Smooth muscle cell (in vitro differentiated cells): ENCODE measurements around the gene RHO. TPM values are rescaled to one million over a fixed set of nuclear protein-coding genes. Genes with fewer than 3 reads are reported as not detected.

Experiments used
- DNase-seq: peaks from one replicate; lab custom pipeline; 2025; ENCODE audit not compliant: unreplicated experiment; lab: John Stamatoyannopoulos, UW
- H2AFZ ChIP-seq: fragments of 200-600 bp; sonication (generic); 2 replicates; pipeline ENCODE4 v1.6.0; 2016; ENCODE audit warnings: antibody characterized with exemption, low read depth, mild to moderate bottlenecking
- H3F3A ChIP-seq: fragments of 200-600 bp; sonication (generic); 2 replicates; pipeline ENCODE4 v1.6.0; 2017; ENCODE audit warnings: antibody characterized with exemption, low read depth
- H3K27ac ChIP-seq: fragments of 200-600 bp; sonication (generic); 2 replicates; pipeline ENCODE4 v1.5.1; 2016; ENCODE audit warnings: low read depth, mild to moderate bottlenecking
- H3K27me3 ChIP-seq: fragments of 200-600 bp; sonication (generic); 2 replicates; pipeline ENCODE4 v1.6.1; 2016; ENCODE audit warnings: low read depth, mild to moderate bottlenecking
- H3K36me3 ChIP-seq: fragments of 200-600 bp; sonication (generic); 2 replicates; pipeline ENCODE4 v1.5.1; 2016; ENCODE audit warnings: low read depth
- H3K4me1 ChIP-seq: fragments of 200-600 bp; sonication (generic); 2 replicates; pipeline ENCODE4 v1.5.1; 2016; ENCODE audit warnings: low read depth
- H3K4me2 ChIP-seq: fragments of 200-600 bp; sonication (generic); 2 replicates; pipeline ENCODE4 v1.6.0; 2016; ENCODE audit warnings: mild to moderate bottlenecking
- H3K4me3 ChIP-seq: fragments of 200-600 bp; sonication (generic); 2 replicates; pipeline ENCODE4 v1.5.1; 2016; ENCODE audit warnings: mild to moderate bottlenecking
- H3K79me2 ChIP-seq: fragments of 200-600 bp; sonication (generic); 2 replicates; pipeline ENCODE4 v1.6.0; 2016; ENCODE audit warnings: low read depth, mild to moderate bottlenecking
- H3K9ac ChIP-seq: fragments of 200-600 bp; sonication (generic); 2 replicates; pipeline ENCODE4 v1.6.0; 2016; ENCODE audit warnings: low read depth
- H3K9me3 ChIP-seq: fragments of 200-600 bp; sonication (generic); replicated peaks from 2 replicates; pipeline ENCODE4 v1.5.1; 2016; ENCODE audit warnings: low read depth
- H4K20me1 ChIP-seq: fragments of 200-600 bp; sonication (generic); 2 replicates; pipeline ENCODE4 v1.6.0; 2016; ENCODE audit warnings: low read depth
- CTCF ChIP-seq: fragments of 200-600 bp; sonication (generic); IDR thresholded peaks from 2 replicates; pipeline ENCODE4 v1.5.1; 2017; ENCODE audit warnings: borderline replicate concordance, mild to moderate bottlenecking, antibody characterized with exemption; ENCODE audit not compliant: insufficient read depth, poor library complexity, severe bottlenecking
- WGBS: methylation state at CpG from one replicate; pipeline ENCODE4 v1.1.7; 2016; ENCODE audit warnings: low lambda C conversion rate; 5-methylcytosine and 5-hydroxymethylcytosine counted together
- polyA plus RNA-seq: library from polyadenylated mRNA; unstranded; fragments of >200 nt; fragmentation: Nextera tagmentation; extraction: Ambion mirVana; gene quantifications from 2 replicates; pipeline ENCODE4 v1.2.1, GENCODE V29; 2016
- total RNA-seq: library from RNA; depleted of rRNA; stranded (reverse); fragments of >200 nt; gene quantifications from 2 replicates; pipeline ENCODE4 v1.2.3, GENCODE V29; 2014

The RHO gene
- total and polyA plus RNA-seq, 2 experiments from 2014 or later = 0.63 TPM; not detected in 1

- DNase-seq = no peak
- Histone ChIP-seq H3K79me2 (no peaks in the 10 kb centered on the region), H3F3A (peaks cover 19% of the 10 kb centered on the region), H3K27ac (peak overlapping the region; percentile 81), H3K27me3 (no peaks in the 10 kb centered on the region), H3K4me1 (peaks cover 28% of the 10 kb centered on the region), H3K4me2 (peak overlapping the region; percentile 74), H3K9me3 (no peaks in the 10 kb centered on the region), H3K4me3 (no peak overlapping the region), H3K36me3 (no peaks in the 10 kb centered on the region), H3K9ac (no peak overlapping the region), H4K20me1 (no peaks in the 10 kb centered on the region), H2AFZ (no peak overlapping the region)
- 89% methylated on average over 15 of the region's 15 CpGs for WGBS
- no peak for TF ChIP-seq CTCF
Observed at GRCh38 chr3:129558081-129558771, 29.8 kb downstream of the RHO start.

- no peaks in the 10 kb centered on the region for H4K20me1 ChIP-seq
- WGBS = 67% methylated on average over 11 of the region's 11 CpGs
- no peaks in the 10 kb centered on the region for H3K79me2 ChIP-seq
- H3K27ac ChIP-seq = peak overlapping the region; percentile 81
- H3K4me2 ChIP-seq = peak overlapping the region; percentile 74
- TF ChIP-seq CTCF = no peak
- no peak overlapping the region for H2AFZ ChIP-seq
- no peaks in the 10 kb centered on the region for H3K9me3 ChIP-seq
- H3K4me1 ChIP-seq = peaks cover 28% of the 10 kb centered on the region
- no peak overlapping the region for H3K4me3 ChIP-seq
- peaks cover 18% of the 10 kb centered on the region for H3F3A ChIP-seq
- H3K9ac ChIP-seq = no peak overlapping the region
- no peaks in the 10 kb centered on the region for H3K36me3 ChIP-seq
- no peaks in the 10 kb centered on the region for H3K27me3 ChIP-seq
- peak; percentile 9 for DNase-seq
Observed at GRCh38 chr3:129558772-129559564, 30.5 kb downstream of the RHO start.

GRCh38 chr3:129559565-129560079, 31.2 kb downstream of the RHO start:
- Histone ChIP-seq H4K20me1 (no peaks in the 10 kb centered on the region), H3K9me3 (no peaks in the 10 kb centered on the region), H3K4me2 (no peak overlapping the region), H3K27me3 (no peaks in the 10 kb centered on the region), H3F3A (peaks cover 11% of the 10 kb centered on the region), H3K79me2 (no peaks in the 10 kb centered on the region), H2AFZ (no peak overlapping the region), H3K4me1 (peaks cover 28% of the 10 kb centered on the region), H3K36me3 (no peaks in the 10 kb centered on the region), H3K9ac (no peak overlapping the region), H3K27ac (peak overlapping the region; percentile 81), H3K4me3 (no peak overlapping the region)
- TF ChIP-seq CTCF = no peak
- WGBS = 95% methylated on average over 20 of the region's 20 CpGs
- no peak for DNase-seq
